Measurements from ENCODE around the gene GABRG3.

DNA sequence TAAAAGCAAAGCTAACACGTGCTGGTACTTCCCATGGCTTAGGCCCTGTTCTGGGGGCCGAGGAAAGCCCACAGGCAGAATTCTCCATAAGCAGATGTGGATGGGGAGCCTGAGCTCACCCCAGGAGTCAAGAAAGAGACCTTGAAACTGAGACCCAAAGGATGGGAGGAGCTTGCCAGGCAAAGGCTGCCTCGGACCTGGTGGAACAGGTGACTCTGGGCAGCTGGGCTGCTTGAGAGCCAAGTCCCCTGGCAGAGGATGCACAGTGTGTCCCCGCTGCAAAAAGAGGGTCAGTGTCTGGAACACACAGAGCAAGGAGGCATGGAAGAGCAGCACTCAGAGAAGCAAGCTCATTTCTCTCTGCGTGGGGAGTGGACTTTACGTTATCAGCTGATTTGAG lies 528.7 kb downstream of the GABRG3 start:
- TF ChIP-seq BHLHE40 (IDR thresholded peaks at IDR 0.05; ENCODE audit: low read depth, low read length) (no peak), RCOR1 (IDR thresholded peaks at IDR 0.05; ENCODE audit: insufficient replicate concordance, low read length) (no peak), POLR2A (IDR thresholded peaks at IDR 0.05; ENCODE audit: low read depth, low read length) (no peak), SMC3 (IDR thresholded peaks at IDR 0.05; ENCODE audit: low read depth, low read length) (no peak), RAD21 (IDR thresholded peaks at IDR 0.05; ENCODE audit: low read length) (no peak), RFX5 (IDR thresholded peaks at IDR 0.05; ENCODE audit: low read depth, low read length) (no peak)
- TF ChIP-seq, protein P1, sequence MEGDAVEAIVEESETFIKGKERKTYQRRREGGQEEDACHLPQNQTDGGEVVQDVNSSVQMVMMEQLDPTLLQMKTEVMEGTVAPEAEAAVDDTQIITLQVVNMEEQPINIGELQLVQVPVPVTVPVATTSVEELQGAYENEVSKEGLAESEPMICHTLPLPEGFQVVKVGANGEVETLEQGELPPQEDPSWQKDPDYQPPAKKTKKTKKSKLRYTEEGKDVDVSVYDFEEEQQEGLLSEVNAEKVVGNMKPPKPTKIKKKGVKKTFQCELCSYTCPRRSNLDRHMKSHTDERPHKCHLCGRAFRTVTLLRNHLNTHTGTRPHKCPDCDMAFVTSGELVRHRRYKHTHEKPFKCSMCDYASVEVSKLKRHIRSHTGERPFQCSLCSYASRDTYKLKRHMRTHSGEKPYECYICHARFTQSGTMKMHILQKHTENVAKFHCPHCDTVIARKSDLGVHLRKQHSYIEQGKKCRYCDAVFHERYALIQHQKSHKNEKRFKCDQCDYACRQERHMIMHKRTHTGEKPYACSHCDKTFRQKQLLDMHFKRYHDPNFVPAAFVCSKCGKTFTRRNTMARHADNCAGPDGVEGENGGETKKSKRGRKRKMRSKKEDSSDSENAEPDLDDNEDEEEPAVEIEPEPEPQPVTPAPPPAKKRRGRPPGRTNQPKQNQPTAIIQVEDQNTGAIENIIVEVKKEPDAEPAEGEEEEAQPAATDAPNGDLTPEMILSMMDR (conservative IDR thresholded peaks at IDR 0.05; ENCODE audit: low read depth, low read length): no peak

All from IMR-90 (cell line).